HL-60 (cell line): Measurements from ENCODE around the gene MET.

Experiments used
- DNase-seq, 2 experiments: peaks; one replicate each; pipeline ENCODE4 v3.0.0-alpha.2; 2010 to 2020; ENCODE audit warnings: low read depth in 1 of 2, low spot score in 1 of 2
- H3K27ac ChIP-seq: fragments of 250-450 bp; sonication (Bioruptor Pico); replicated peaks from 2 replicates; pipeline ENCODE4 v1.5.1; 2020; ENCODE audit warnings: mild to moderate bottlenecking, moderate library complexity
- H3K27me3 ChIP-seq: fragments of 250-450 bp; sonication (Bioruptor Pico); 2 replicates; pipeline ENCODE4 v1.5.1; 2021; ENCODE audit warnings: mild to moderate bottlenecking, moderate library complexity; ENCODE audit not compliant: insufficient read depth, poor library complexity, severe bottlenecking
- H3K4me3 ChIP-seq: replicated peaks from 2 replicates; pipeline ENCODE4 v1.5.1; 2011; ENCODE audit warnings: mild to moderate bottlenecking, control low read depth, low read length; ENCODE audit not compliant: insufficient read depth
- GABPA ChIP-seq: IDR thresholded peaks from 2 replicates; pipeline ENCODE4 v1.6.1; 2012; ENCODE audit warnings: low read depth
- POLR2AphosphoS5 ChIP-seq: IDR thresholded peaks from 2 replicates; pipeline ENCODE4 v1.6.1; 2012; ENCODE audit warnings: low read depth
- REST ChIP-seq: IDR thresholded peaks from 2 replicates; pipeline ENCODE4 v1.6.1; 2012; ENCODE audit warnings: low read depth; ENCODE audit not compliant: insufficient replicate concordance
- SPI1 ChIP-seq: IDR thresholded peaks from 2 replicates; pipeline ENCODE4 v1.6.1; 2012; ENCODE audit warnings: low read depth, mild to moderate bottlenecking, borderline replicate concordance
- TF ChIP-seq, protein P1 (sequence below): IDR thresholded peaks from one replicate; pipeline ENCODE4 v1.5.1; 2011; ENCODE audit warnings: low read length, control low read depth, inconsistent platforms; ENCODE audit not compliant: insufficient read depth

Gene MET

DNA sequence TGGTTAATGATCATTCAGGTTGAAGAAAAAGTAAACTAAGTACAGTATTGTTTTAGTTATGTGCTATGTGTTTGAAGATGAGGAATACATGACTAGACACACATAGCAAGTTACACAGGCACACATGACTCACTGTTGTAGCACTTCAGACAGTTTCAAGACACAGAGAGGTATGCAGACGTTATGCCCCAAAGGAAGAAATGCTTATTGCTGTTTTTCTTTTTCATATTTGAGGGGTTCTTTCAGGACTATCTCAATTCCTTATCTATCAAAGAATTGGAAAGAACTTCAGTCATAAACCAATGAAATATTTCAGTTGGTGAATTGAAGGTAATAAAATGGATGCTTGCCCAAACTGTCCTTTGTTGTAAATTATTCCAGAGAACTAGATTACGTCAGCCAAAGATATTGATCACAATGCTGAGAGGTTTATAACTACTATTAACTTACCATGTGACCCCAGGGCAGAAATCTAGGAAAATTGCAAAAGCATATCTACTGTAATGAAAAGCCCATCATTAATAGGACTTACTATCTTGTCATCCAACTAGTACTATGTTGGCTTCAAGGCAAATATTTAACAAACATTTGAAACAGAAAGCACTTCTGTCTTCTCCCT, 129.2 kb downstream of the MET start:
- H3K27me3 ChIP-seq: peaks cover 3% of the 10 kb centered on the region
- no peak for DNase-seq
- TF ChIP-seq, protein P1, sequence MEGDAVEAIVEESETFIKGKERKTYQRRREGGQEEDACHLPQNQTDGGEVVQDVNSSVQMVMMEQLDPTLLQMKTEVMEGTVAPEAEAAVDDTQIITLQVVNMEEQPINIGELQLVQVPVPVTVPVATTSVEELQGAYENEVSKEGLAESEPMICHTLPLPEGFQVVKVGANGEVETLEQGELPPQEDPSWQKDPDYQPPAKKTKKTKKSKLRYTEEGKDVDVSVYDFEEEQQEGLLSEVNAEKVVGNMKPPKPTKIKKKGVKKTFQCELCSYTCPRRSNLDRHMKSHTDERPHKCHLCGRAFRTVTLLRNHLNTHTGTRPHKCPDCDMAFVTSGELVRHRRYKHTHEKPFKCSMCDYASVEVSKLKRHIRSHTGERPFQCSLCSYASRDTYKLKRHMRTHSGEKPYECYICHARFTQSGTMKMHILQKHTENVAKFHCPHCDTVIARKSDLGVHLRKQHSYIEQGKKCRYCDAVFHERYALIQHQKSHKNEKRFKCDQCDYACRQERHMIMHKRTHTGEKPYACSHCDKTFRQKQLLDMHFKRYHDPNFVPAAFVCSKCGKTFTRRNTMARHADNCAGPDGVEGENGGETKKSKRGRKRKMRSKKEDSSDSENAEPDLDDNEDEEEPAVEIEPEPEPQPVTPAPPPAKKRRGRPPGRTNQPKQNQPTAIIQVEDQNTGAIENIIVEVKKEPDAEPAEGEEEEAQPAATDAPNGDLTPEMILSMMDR: no peak
- TF ChIP-seq POLR2AphosphoS5: no peak
- no peak for TF ChIP-seq REST
- no peak for TF ChIP-seq GABPA
- no peak for TF ChIP-seq SPI1
- H3K4me3 ChIP-seq: no peak overlapping the region
- H3K27ac ChIP-seq: no peak overlapping the region

DNA sequence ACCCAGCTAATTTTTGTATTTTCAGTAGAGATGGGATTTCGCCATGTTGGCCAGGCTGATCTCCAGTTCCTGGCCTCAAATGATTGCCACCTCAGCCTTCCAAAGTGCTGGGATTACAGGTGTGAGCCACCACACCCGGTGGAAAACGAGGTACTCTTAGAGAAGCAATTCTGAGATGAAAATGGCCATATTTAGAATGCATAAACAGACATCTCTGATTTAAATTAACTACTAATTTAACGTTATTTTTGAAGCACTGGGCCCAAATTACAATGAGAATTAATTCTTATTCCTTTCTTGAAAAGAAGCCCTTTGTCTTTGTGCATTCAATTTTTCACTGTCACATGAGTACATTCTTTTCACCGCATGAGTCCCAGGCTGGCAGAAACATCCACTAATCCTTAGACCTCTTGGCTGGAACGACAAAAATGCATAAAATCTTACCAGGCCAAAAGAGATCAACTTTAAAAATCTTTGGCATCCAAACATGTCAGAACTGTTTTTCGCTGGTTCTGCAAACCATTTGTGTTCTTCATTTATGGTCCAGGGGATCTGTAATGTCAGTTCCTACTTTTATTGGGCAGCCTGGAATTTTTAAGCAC, 130.2 kb downstream of the MET start:
- TF ChIP-seq REST: no peak
- TF ChIP-seq, protein P1: no peak
- TF ChIP-seq SPI1: no peak
- no peak for TF ChIP-seq GABPA
- no peak for TF ChIP-seq POLR2AphosphoS5
- Histone ChIP-seq H3K27me3 (peaks cover 3% of the 10 kb centered on the region), H3K4me3 (no peak overlapping the region), H3K27ac (no peak overlapping the region)
- no peak for DNase-seq

DNA sequence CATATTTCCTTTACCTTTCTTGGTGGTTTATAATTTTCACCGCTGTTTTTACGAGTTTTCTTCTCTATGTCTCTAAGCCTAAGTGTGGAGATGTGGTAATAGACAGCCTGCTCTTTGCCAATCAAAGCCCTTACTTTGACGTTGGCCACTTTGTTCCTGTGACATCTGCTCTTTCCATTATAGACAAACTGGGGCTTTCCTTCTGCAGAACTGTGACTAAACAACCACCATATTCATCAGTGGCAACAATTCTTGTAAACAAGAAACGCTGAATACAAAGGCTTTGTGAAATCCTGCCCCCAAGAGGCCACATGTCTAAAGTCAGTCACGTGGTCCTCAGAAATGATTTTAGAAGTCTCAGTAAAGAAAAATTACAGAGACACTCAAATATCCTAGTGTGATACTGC, 130.8 kb downstream of the MET start:
- peak in 1 of 2 experiments; percentile 3 for DNase-seq
- no peak overlapping the region for H3K27ac ChIP-seq

DNA sequence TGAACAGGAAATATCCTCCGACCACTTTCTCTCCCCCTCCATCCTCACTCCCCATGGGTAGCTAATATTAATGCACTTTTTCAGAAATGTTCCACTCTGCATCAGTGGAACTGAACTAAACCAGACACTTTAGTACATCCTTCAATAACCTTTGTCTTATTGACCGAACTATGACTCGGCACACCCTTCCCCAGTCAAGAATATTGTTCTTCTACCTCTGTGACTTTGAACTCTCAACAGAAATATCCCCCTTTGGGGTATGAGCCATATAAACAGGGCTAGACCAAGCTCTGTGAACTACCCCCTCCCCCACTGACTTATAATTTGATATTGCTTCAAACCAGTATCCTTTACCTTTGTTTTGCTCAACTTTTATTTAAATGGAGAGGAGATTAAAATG, 132.5 kb downstream of the MET start:
- Histone ChIP-seq H3K27me3 (peaks cover 3% of the 10 kb centered on the region), H3K4me3 (no peak overlapping the region), H3K27ac (no peak overlapping the region)
- no peak for DNase-seq
- TF ChIP-seq GABPA (no peak), REST (no peak), SPI1 (no peak), POLR2AphosphoS5 (no peak)
- TF ChIP-seq, protein P1: no peak

More for the DNA sequence above, 130.8 kb downstream of the MET start:
- no peak overlapping the region for H3K4me3 ChIP-seq
- peaks cover 3% of the 10 kb centered on the region for H3K27me3 ChIP-seq
- TF ChIP-seq POLR2AphosphoS5: no peak
